ENCODE results near the gene CDC14C.
A peak's percentile ranks its signal among the peaks of the same experiment; 100 is the strongest.
"Not testable (repeated sequence)": the region's sequence is repeated elsewhere in the genome, so short reads cannot be mapped to it uniquely, and the experiment has no call there.

Gene CDC14C

DNA sequence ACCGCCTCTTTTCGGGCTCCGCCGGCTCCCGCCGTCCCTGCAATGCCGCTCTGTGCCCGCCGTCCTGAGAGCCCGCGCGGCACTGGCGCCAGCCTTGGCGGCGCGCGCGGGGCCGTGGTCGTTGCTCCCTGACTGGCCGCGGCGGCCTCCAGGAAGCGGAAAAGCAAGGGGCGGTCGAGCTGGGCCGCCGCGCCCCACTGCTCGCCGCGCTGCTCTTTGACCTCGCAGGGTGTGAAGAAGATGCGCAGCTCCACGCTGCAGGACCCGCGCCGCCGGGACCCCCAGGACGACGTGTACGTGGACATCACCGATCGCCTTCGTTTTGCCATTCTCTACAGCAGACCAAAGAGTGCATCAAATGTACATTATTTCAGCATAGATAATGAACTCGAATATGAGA, at the start of gene CDC14C:
CDC14C (plus strand) TSS at position 115 of the 400 bp plus-strand sequence; CDS start at position 241, 126 bp downstream.
- TF ChIP-seq JUND (IDR thresholded peaks at IDR 0.05; ENCODE audit: low read depth), result no peak
- DNase-seq (ENCODE audit: low read depth in 1 of 2, low spot score in 1 of 2), result no peak
- in situ Hi-C loops (cut with HindIII; ENCODE audit: low pct_unique_long_range_greater_than_20kb, low sequenced_read_pairs), result no loop called here

DNA sequence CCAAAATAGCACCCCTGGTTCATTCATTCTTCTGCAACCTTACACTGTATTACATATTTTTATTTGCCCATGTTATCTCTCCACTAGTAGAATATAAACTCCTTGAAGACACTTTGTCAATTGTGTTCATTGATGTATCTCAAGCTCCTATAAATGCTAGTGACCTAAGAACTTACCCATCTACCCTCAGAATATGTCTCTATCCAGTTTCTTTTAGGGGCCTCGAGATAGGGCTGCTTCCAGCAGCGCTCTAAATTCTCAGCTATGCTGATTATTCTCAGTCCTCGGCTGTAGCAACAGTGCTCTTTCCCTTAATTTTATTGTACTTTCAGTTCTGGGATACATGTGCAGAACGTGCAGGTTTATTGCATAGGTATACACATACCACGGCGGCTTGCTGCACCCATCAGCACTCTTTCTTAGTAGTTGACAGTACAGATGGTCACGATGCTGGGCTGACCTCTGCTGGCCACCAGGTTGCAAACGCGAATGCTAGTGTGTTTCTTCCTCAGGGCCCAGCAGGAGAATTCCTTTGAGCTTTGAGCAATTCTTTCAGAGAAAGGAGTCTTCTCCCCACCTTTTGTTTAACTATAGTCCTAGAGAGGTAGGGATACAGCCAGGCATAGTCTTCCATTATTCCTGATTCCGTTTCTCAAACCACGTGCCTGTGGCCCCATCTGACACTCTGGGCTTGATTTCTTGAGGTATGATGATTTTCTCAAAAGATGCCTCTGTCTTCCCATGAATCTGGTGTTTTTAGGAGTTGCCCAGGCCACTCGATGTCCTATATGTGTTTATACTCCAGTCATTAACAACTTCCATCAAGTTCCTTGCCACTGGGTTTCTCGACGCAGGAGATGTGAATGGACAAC, 49.1 kb upstream of the CDC14C start:
- peak; percentile 18 to 82 for DNase-seq (ENCODE audit: low read depth in 1 of 2, low spot score in 1 of 2)
- TF ChIP-seq JUND (IDR thresholded peaks at IDR 0.05; ENCODE audit: low read depth), result no peak
- in situ Hi-C loops (cut with HindIII; ENCODE audit: low pct_unique_long_range_greater_than_20kb, low sequenced_read_pairs), result no loop called here

- in situ Hi-C loops (cut with HindIII; ENCODE audit: low pct_unique_long_range_greater_than_20kb, low sequenced_read_pairs), result no loop called here
- DNase-seq (ENCODE audit: low read depth in 1 of 2, low spot score in 1 of 2), result peak in 1 of 2 experiments; percentile 38
- TF ChIP-seq JUND (IDR thresholded peaks at IDR 0.05; ENCODE audit: low read depth), result no peak
Observed at GRCh38 chr7:48876087-48876486, 48.3 kb upstream of the CDC14C start.

DNA sequence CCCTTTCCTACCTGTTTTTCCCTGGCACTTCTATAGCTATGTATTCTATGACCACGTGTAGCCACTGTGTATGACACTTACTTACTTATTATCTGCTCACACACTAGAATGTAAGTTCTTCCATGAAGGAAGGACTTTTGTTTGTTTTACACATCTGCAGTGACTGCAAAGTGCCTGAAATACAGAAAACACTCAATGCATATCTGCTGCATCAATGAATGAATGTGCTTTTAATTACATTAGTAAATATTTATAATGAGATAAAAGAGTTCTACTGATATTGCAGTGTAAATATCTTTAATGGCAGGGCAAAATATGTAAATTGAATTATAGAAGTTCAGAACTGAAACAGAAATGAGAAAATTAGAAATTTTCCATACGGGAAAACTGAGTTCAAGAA, 43.5 kb upstream of the CDC14C start:
- in situ Hi-C loops (cut with HindIII; ENCODE audit: low pct_unique_long_range_greater_than_20kb, low sequenced_read_pairs), result no loop called here
- TF ChIP-seq JUND (IDR thresholded peaks at IDR 0.05; ENCODE audit: low read depth), result no peak
- DNase-seq (ENCODE audit: low read depth in 1 of 2, low spot score in 1 of 2), result no peak

GRCh38 chr7:48887500-48887899, 36.8 kb upstream of the CDC14C start:
- TF ChIP-seq JUND (IDR thresholded peaks at IDR 0.05; ENCODE audit: low read depth), result no peak
- DNase-seq (ENCODE audit: low read depth in 1 of 2, low spot score in 1 of 2), result no peak
- in situ Hi-C loops (cut with HindIII; ENCODE audit: low pct_unique_long_range_greater_than_20kb, low sequenced_read_pairs), result no loop called here

GRCh38 chr7:48894574-48894973, 29.8 kb upstream of the CDC14C start:
- in situ Hi-C loops (cut with HindIII; ENCODE audit: low pct_unique_long_range_greater_than_20kb, low sequenced_read_pairs), result no loop called here
- DNase-seq (ENCODE audit: low read depth in 1 of 2, low spot score in 1 of 2), result no peak
- TF ChIP-seq JUND (IDR thresholded peaks at IDR 0.05; ENCODE audit: low read depth), result no peak

GRCh38 chr7:48899932-48900331, 24.4 kb upstream of the CDC14C start:
- DNase-seq (ENCODE audit: low read depth in 1 of 2, low spot score in 1 of 2), result no peak
- in situ Hi-C loops (cut with HindIII; ENCODE audit: low pct_unique_long_range_greater_than_20kb, low sequenced_read_pairs), result no loop called here
- no peak for TF ChIP-seq JUND (IDR thresholded peaks at IDR 0.05; ENCODE audit: low read depth)

GRCh38 chr7:48901966-48902365, 22.4 kb upstream of the CDC14C start:
- in situ Hi-C loops (cut with HindIII; ENCODE audit: low pct_unique_long_range_greater_than_20kb, low sequenced_read_pairs), result no loop called here
- no peak for DNase-seq (ENCODE audit: low read depth in 1 of 2, low spot score in 1 of 2)
- no peak for TF ChIP-seq JUND (IDR thresholded peaks at IDR 0.05; ENCODE audit: low read depth)

GRCh38 chr7:48904975-48905374, 19.4 kb upstream of the CDC14C start:
- no peak for DNase-seq (ENCODE audit: low read depth in 1 of 2, low spot score in 1 of 2)
- in situ Hi-C loops (cut with HindIII; ENCODE audit: low pct_unique_long_range_greater_than_20kb, low sequenced_read_pairs), result no loop called here
- TF ChIP-seq JUND (IDR thresholded peaks at IDR 0.05; ENCODE audit: low read depth), result no peak

GRCh38 chr7:48905686-48906085, 18.7 kb upstream of the CDC14C start:
- in situ Hi-C loops (cut with HindIII; ENCODE audit: low pct_unique_long_range_greater_than_20kb, low sequenced_read_pairs), result not testable (repeated sequence)
- peak in 1 of 2 experiments; percentile 75 for DNase-seq (ENCODE audit: low read depth in 1 of 2, low spot score in 1 of 2)

GRCh38 chr7:48909887-48910286, 14.5 kb upstream of the CDC14C start:
- DNase-seq (ENCODE audit: low read depth in 1 of 2, low spot score in 1 of 2); in situ Hi-C loops (cut with HindIII; ENCODE audit: low pct_unique_long_range_greater_than_20kb, low sequenced_read_pairs): not testable (repeated sequence)

DNA sequence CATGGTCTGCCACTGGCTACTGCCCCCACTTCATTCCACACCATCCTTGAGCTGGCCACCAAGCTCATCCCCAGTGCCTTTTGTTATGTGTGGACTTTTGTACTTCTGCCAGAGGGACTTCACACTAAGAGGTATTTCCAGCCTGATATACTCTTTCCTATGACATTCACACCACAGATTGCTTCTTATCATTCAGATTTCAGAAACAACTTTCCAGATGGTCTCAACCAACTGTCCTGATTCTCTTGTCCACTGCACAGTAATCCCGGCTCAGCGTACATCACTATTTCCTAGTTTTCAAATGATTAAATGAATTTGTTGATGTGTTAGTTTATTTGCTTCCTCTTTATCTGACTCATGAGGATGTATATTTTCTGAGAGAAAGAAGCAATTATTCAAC, 7.1 kb downstream of the CDC14C start:
- TF ChIP-seq JUND (IDR thresholded peaks at IDR 0.05; ENCODE audit: low read depth), result no peak
- no peak for DNase-seq (ENCODE audit: low read depth in 1 of 2, low spot score in 1 of 2)
- in situ Hi-C loops (cut with HindIII; ENCODE audit: low pct_unique_long_range_greater_than_20kb, low sequenced_read_pairs), result no loop called here

GRCh38 chr7:48932126-48932910, 8.0 kb downstream of the CDC14C start:
- no peak for TF ChIP-seq JUND (IDR thresholded peaks at IDR 0.05; ENCODE audit: low read depth)
- no peak for DNase-seq (ENCODE audit: low read depth in 1 of 2, low spot score in 1 of 2)
- in situ Hi-C loops (cut with HindIII; ENCODE audit: low pct_unique_long_range_greater_than_20kb, low sequenced_read_pairs), result no loop called here

Measured in T47D (cell line).